Liver (tissue), 3 donors: ENCODE measurements around the gene NAPEPLD.
"Not testable (repeated sequence)": the region's sequence is repeated elsewhere in the genome, so short reads cannot be mapped to it uniquely, and the experiment has no call there.

Experiments
- HNF4A ChIP-seq, 2 donors: conservative IDR thresholded peaks; 2 replicates each; pipeline ENCODE4 v1.6.1; 2016; ENCODE audit warnings: antibody characterized with exemption in 2 of 2, mild to moderate bottlenecking in 2 of 2
- HNF4G ChIP-seq: IDR thresholded peaks from 2 replicates; pipeline ENCODE4 v1.6.1; 2016; ENCODE audit warnings: antibody characterized with exemption
- JUND ChIP-seq, 2 donors: IDR thresholded peaks; 2 replicates each; pipeline ENCODE4 v1.6.1; 2016; ENCODE audit warnings: antibody characterized with exemption in 2 of 2
- RAD21 ChIP-seq, 2 donors: IDR thresholded peaks; 2 replicates each; pipeline ENCODE4 v1.6.1; 2016; ENCODE audit warnings: antibody characterized with exemption in 2 of 2, mild to moderate bottlenecking in 2 of 2
- SP1 ChIP-seq: IDR thresholded peaks from 2 replicates; pipeline ENCODE4 v1.6.1; 2018; ENCODE audit warnings: antibody characterized with exemption, mild to moderate bottlenecking
- TAF1 ChIP-seq: conservative IDR thresholded peaks from 2 replicates; pipeline ENCODE4 v1.6.1; 2016; ENCODE audit warnings: antibody characterized with exemption, mild to moderate bottlenecking
- YY1 ChIP-seq: IDR thresholded peaks from 2 replicates; pipeline ENCODE4 v1.6.1; 2016; ENCODE audit warnings: antibody characterized with exemption, mild to moderate bottlenecking
- TF ChIP-seq, protein P1 (sequence below): fragments of 150-350 bp; IDR thresholded peaks from 2 replicates; pipeline ENCODE4 v1.5.1; 2017; ENCODE audit warnings: improper control_type of control experiment, low read depth, low read length; ENCODE audit not compliant: missing input control
- TF ChIP-seq, protein P2 (sequence below): IDR thresholded peaks from 2 replicates; pipeline ENCODE4 v1.6.1; 2016; ENCODE audit warnings: antibody characterized with exemption
- TF ChIP-seq, protein P3 (sequence below): IDR thresholded peaks from 2 replicates; pipeline ENCODE4 v1.6.1; 2016; ENCODE audit warnings: antibody characterized with exemption
- TF ChIP-seq, protein P4 (sequence below): IDR thresholded peaks from 2 replicates; pipeline ENCODE4 v1.6.1; 2016; ENCODE audit warnings: antibody characterized with exemption, mild to moderate bottlenecking
- donor health status: healthy.
- donor health status: healthy.

DNA sequence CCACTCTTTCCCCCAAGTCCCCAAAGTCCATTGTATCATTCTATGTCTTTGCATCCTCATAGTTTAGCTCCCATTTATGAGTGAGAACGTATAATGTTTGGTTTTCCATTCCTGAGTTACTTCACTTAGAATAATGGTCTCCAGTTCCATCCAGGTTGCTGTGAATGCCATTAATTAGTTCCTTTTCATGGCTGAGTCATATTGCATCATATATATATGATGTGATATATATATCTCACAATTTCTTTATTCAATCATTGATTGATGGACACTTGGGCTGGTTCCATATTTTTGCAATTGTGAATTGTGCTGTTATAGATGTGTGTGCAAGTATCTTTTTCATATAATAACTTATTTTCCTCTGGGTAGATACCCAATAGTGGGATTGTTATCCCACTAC is 92.9 kb downstream of the NAPEPLD start:
- TF ChIP-seq, protein P1, sequence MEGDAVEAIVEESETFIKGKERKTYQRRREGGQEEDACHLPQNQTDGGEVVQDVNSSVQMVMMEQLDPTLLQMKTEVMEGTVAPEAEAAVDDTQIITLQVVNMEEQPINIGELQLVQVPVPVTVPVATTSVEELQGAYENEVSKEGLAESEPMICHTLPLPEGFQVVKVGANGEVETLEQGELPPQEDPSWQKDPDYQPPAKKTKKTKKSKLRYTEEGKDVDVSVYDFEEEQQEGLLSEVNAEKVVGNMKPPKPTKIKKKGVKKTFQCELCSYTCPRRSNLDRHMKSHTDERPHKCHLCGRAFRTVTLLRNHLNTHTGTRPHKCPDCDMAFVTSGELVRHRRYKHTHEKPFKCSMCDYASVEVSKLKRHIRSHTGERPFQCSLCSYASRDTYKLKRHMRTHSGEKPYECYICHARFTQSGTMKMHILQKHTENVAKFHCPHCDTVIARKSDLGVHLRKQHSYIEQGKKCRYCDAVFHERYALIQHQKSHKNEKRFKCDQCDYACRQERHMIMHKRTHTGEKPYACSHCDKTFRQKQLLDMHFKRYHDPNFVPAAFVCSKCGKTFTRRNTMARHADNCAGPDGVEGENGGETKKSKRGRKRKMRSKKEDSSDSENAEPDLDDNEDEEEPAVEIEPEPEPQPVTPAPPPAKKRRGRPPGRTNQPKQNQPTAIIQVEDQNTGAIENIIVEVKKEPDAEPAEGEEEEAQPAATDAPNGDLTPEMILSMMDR, result not testable (repeated sequence)
- not testable (repeated sequence) for TF ChIP-seq HNF4G; JUND (IDR thresholded peaks at IDR 0.05); HNF4A (conservative IDR thresholded peaks at IDR 0.05); SP1; TAF1; RAD21 (IDR thresholded peaks at IDR 0.05); YY1
- TF ChIP-seq, protein P2, sequence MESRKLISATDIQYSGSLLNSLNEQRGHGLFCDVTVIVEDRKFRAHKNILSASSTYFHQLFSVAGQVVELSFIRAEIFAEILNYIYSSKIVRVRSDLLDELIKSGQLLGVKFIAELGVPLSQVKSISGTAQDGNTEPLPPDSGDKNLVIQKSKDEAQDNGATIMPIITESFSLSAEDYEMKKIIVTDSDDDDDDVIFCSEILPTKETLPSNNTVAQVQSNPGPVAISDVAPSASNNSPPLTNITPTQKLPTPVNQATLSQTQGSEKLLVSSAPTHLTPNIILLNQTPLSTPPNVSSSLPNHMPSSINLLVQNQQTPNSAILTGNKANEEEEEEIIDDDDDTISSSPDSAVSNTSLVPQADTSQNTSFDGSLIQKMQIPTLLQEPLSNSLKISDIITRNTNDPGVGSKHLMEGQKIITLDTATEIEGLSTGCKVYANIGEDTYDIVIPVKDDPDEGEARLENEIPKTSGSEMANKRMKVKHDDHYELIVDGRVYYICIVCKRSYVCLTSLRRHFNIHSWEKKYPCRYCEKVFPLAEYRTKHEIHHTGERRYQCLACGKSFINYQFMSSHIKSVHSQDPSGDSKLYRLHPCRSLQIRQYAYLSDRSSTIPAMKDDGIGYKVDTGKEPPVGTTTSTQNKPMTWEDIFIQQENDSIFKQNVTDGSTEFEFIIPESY, result not testable (repeated sequence)
- TF ChIP-seq, protein P3, sequence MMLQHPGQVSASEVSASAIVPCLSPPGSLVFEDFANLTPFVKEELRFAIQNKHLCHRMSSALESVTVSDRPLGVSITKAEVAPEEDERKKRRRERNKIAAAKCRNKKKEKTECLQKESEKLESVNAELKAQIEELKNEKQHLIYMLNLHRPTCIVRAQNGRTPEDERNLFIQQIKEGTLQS, result not testable (repeated sequence)
- TF ChIP-seq, protein P4, sequence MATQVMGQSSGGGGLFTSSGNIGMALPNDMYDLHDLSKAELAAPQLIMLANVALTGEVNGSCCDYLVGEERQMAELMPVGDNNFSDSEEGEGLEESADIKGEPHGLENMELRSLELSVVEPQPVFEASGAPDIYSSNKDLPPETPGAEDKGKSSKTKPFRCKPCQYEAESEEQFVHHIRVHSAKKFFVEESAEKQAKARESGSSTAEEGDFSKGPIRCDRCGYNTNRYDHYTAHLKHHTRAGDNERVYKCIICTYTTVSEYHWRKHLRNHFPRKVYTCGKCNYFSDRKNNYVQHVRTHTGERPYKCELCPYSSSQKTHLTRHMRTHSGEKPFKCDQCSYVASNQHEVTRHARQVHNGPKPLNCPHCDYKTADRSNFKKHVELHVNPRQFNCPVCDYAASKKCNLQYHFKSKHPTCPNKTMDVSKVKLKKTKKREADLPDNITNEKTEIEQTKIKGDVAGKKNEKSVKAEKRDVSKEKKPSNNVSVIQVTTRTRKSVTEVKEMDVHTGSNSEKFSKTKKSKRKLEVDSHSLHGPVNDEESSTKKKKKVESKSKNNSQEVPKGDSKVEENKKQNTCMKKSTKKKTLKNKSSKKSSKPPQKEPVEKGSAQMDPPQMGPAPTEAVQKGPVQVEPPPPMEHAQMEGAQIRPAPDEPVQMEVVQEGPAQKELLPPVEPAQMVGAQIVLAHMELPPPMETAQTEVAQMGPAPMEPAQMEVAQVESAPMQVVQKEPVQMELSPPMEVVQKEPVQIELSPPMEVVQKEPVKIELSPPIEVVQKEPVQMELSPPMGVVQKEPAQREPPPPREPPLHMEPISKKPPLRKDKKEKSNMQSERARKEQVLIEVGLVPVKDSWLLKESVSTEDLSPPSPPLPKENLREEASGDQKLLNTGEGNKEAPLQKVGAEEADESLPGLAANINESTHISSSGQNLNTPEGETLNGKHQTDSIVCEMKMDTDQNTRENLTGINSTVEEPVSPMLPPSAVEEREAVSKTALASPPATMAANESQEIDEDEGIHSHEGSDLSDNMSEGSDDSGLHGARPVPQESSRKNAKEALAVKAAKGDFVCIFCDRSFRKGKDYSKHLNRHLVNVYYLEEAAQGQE, result not testable (repeated sequence)
